ENCODE data around the gene NAV2. TPM values are rescaled to one million over a fixed set of nuclear protein-coding genes. Genes with fewer than 3 reads are reported as not detected.

Gene NAV2
- total RNA-seq, 2 donors from 2014 or later = 21.3 to 45.3 TPM

DNA sequence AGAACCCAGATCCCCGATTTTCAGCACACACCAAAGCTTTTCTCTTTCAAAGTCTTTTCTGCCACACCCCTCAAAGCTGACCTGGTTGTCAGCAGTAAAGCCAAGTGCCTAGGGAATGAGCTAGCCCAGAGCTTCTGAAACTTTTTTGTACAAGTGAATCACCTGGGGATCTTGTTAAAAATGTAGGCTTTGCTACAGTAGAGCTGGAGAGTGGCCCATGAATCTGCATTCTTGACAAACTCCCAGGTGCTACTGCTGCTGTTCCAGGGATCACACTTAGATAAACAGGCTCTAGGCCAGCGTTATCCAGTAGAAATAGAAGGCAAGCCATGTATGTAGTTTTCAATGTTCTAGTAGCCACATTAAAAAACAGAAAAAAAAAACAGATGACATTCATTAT lies 21.8 kb upstream of the NAV2 start:
- no peak overlapping the region for H3K9ac ChIP-seq (ENCODE audit: low read depth in 2 of 2, low read length in 2 of 2)
- H3K4me3 ChIP-seq = no peak overlapping the region
- intact Hi-C loops (cut with DNase I) = no loop called here
- no peaks in the 10 kb centered on the region for H3K36me3 ChIP-seq
- H3K9me3 ChIP-seq = no peaks in the 10 kb centered on the region
- no peak for DNase-seq
- no peaks in the 10 kb centered on the region for H3K4me1 ChIP-seq
- H3K27me3 ChIP-seq = no peaks in the 10 kb centered on the region
- H3K27ac ChIP-seq = no peak overlapping the region
- TF ChIP-seq, protein P1, sequence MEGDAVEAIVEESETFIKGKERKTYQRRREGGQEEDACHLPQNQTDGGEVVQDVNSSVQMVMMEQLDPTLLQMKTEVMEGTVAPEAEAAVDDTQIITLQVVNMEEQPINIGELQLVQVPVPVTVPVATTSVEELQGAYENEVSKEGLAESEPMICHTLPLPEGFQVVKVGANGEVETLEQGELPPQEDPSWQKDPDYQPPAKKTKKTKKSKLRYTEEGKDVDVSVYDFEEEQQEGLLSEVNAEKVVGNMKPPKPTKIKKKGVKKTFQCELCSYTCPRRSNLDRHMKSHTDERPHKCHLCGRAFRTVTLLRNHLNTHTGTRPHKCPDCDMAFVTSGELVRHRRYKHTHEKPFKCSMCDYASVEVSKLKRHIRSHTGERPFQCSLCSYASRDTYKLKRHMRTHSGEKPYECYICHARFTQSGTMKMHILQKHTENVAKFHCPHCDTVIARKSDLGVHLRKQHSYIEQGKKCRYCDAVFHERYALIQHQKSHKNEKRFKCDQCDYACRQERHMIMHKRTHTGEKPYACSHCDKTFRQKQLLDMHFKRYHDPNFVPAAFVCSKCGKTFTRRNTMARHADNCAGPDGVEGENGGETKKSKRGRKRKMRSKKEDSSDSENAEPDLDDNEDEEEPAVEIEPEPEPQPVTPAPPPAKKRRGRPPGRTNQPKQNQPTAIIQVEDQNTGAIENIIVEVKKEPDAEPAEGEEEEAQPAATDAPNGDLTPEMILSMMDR (IDR thresholded peaks at IDR 0.05) = no peak

DNA sequence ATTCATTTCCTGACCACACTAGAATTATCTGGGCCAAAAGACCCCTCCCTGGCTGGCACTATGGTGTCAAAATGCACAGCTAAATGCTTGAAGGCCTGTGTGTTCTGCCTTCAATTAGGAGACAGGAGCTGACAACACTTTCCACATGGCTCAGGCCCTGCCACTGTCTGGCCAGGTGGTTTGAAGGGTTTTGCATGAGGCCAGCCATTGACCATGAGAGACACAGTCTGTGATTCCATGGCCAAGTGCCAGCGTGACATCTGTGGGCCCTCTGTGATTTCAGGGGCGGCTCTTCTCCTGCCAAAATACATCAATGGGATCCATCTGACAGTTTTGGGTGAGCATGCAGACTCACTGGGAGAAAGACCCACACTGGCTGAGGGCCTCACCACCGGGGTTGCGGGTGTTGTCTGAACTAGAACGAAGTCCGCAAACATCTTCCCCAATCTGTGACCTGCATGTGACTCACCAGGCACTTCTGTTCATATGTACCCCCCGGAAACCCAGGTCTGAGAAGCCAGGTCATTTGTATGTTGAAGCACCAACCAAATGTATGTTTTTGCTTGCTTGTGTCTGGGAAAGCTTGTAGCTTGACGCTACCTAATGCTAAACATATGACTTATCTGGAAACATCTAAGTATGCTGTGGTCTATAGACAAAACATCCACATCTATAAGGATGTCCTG lies 20.7 kb upstream of the NAV2 start:
- Histone ChIP-seq H3K27me3 (no peaks in the 10 kb centered on the region), H3K4me3 (no peak overlapping the region), H3K27ac (no peak overlapping the region), H3K9me3 (no peaks in the 10 kb centered on the region), H3K36me3 (no peaks in the 10 kb centered on the region), H3K9ac (ENCODE audit: low read depth in 2 of 2, low read length in 2 of 2) (no peak overlapping the region), H3K4me1 (no peaks in the 10 kb centered on the region)
- intact Hi-C loops (cut with DNase I) = no loop called here
- TF ChIP-seq, protein P1 (IDR thresholded peaks at IDR 0.05) = no peak
- no peak for DNase-seq

DNA sequence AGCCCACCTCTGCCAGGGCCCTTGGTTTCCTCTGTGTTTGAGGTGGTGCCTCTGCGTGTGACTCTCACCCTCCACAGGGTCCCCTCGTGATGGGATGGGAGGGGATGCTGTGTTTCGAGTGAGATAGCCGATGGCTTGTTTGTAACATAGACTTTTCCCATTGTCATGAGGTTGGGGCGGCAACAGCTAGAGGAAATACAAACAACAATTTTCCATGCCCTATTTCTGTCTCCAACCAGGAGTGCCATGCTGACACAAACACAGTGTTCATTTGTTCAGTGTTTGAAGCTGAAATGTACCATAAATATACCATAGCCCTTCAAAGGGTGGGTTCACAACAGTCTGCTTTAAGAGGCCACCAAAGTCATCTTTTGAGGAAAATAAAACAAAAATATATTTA lies 19.5 kb upstream of the NAV2 start:
- Histone ChIP-seq H3K4me3 (no peak overlapping the region), H3K9ac (ENCODE audit: low read depth in 2 of 2, low read length in 2 of 2) (no peak overlapping the region), H3K27me3 (no peaks in the 10 kb centered on the region), H3K36me3 (no peaks in the 10 kb centered on the region), H3K9me3 (no peaks in the 10 kb centered on the region), H3K27ac (no peak overlapping the region), H3K4me1 (no peaks in the 10 kb centered on the region)
- TF ChIP-seq, protein P1 (IDR thresholded peaks at IDR 0.05) = no peak
- intact Hi-C loops (cut with DNase I) = no loop called here
- no peak for DNase-seq

DNA sequence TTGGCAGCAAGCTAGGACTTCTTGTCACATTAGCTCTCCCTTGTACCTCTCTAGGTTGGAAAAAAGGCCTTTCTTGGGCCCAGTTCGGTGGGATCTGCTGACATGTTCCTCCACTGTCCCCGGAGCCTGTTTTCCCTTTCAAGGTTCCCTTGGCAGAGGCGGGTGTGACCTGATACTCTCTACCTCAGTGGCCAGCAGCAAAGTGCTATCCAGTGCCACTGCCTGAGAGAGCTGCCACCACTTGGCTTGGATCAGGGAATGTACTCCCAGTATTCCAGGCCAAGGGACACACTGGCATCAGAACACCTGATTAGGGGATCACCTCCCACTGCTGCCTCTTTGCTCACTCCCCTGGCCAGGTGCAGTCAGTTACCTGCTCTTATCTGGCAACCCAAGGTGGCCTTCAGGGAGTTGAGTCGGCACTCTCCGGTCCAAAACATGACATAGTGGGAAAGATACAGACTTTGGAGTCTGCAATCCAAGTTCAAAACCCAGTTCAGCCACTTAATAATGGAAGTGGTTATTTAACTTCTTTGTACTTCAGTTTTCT lies 17.8 kb upstream of the NAV2 start:
- no peaks in the 10 kb centered on the region for H3K27me3 ChIP-seq
- TF ChIP-seq, protein P1 (IDR thresholded peaks at IDR 0.05) = no peak
- H3K4me3 ChIP-seq = no peak overlapping the region
- no peak overlapping the region for H3K9ac ChIP-seq (ENCODE audit: low read depth in 2 of 2, low read length in 2 of 2)
- H3K4me1 ChIP-seq = no peaks in the 10 kb centered on the region
- no peaks in the 10 kb centered on the region for H3K36me3 ChIP-seq
- no peak overlapping the region for H3K27ac ChIP-seq
- H3K9me3 ChIP-seq = no peaks in the 10 kb centered on the region
- intact Hi-C loops (cut with DNase I) = no loop called here
- no peak for DNase-seq

DNA sequence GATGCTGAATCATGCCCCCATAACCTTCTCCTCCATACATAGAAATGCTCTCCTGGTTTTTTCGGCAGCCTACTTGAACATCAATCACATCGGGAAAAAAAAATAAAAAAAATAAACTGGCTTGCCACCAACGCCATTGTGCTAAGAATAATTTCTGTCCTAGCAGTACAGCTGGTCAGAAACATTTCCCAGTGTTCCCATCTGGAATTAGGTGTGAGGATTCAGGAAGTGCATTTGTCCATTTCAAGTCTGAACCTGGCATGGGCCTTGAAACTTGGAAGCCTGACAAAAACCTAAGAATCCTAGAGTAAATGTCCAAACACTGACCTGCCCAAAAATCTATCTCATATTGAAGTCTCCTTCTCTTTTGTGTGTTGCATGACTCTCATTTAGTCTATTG lies 16.6 kb upstream of the NAV2 start:
- no peak overlapping the region for H3K9ac ChIP-seq (ENCODE audit: low read depth in 2 of 2, low read length in 2 of 2)
- H3K36me3 ChIP-seq = no peaks in the 10 kb centered on the region
- no peaks in the 10 kb centered on the region for H3K4me1 ChIP-seq
- no peaks in the 10 kb centered on the region for H3K27me3 ChIP-seq
- no peak overlapping the region for H3K27ac ChIP-seq
- no peak overlapping the region for H3K4me3 ChIP-seq
- intact Hi-C loops (cut with DNase I) = no loop called here
- H3K9me3 ChIP-seq = no peaks in the 10 kb centered on the region
- TF ChIP-seq, protein P1 (IDR thresholded peaks at IDR 0.05) = no peak
- DNase-seq = no peak

Data from colonic mucosa (tissue), 4 donors.